GM19035 (cell line): ENCODE results near the gene APOL4.
"Not testable (repeated sequence)": the region's sequence is repeated elsewhere in the genome, so short reads cannot be mapped to it uniquely, and the experiment has no call there.

Source experiments
- ATAC-seq: cut with Tn5 transposase; IDR thresholded peaks from one replicate; pipeline ENCODE4 v1.9.1; 2021; ENCODE audit not compliant: unreplicated experiment

The APOL4 gene

DNA sequence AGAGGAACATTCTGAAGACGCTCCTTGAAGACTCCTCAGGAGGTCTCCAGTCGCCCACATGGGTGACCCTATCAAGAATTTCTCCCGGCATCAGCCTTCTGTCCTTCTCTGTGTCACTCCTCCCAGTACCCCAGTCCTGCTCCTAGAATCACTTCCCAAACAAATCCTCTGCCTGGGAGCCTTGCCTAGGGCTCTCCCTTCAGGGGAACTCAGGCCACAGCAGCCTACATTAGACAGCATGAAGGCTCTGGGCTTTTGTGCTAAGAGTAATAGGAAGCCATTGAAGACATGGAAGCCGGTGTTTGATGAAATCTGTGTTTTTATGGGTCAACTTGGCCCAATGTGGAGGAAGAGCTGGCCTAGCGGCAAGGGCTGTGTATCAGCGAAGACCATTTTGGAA lies 13.7 kb downstream of the APOL4 start:
- ATAC-seq = not testable (repeated sequence)

DNA sequence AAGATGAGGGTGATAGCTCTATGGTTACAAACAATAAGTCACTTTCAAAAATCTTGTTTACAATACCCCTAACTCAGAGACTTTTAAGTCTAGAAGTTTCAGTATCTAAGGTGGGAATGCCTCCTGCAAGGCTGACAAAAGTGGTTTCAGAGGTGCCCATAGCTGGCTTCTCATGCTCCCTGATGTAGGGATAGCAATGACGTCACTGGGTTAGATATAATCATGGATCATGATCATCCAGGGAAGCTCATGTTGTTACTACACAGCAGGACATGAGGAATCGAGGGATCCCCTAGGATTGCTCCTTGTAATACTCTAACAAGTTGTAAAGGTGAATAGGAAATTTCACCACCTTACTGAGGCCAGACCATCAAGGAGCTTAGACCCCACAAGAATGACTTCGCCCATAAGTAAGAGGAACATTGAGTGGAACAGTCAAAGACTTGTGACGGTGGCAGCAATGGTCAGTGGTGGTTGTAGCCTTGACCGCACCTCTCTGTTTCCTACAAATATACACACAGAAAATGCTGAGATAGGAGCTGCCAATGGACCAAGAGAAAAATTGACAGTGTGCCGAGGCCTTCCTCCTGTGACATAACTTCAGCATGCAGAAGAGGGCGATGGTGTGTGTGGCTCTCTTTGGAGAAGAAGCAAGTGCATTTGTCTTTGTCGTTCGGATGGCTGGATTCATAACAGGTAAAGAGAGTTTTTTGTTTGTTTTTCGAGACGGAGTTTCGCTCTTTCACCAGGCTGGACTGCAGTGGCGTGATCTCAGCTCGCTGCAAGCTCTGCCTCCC lies 15.6 kb downstream of the APOL4 start:
- ATAC-seq = no peak

DNA sequence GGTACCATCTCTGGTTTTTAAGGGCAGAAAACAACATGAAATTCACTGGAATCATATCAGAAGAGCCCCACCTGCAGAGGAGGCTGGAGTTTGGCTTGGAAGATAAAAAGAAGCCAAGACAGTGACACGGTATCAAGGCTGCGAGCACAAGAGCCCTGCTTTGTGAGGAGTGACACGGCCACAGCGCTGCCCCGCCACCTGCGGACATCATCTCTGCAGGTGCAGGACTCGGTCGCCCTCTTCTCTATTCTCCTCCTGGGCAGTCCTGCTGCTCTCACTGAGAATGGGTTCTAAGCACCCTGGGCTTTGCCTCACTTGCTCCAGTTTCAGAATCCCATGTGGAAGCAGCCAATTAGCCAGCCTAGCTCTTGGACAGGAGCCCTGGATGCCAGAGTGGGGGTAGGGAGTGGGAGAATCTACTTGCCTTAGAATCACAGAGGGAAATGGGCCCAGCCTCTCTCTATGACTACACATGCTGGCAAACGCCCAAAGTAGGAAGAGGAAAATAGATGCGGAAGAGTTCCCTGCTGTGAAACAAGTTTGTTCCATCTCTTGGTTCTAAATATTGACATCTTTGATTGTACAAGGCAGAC lies 17.1 kb downstream of the APOL4 start:
- ATAC-seq = no peak

DNA sequence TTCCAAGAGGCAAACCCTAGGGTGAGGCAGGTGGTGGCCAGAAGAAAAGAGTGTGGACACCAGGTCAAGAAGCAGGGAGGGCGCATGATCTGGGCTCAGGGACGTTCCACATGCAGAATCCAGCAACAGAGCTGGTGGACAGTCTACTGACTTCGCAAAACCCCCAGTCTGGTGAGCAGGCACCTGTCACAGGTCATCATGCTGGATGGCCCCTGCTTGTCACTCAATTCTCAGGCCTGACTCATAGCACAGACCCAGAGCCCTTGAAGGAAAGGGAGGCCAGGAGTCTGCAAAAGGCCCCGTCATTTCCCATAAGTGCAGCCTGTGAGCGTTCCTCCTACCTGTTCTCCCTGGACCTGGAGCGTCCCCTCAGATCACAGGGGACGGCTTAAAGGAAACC lies 18.2 kb downstream of the APOL4 start:
- ATAC-seq = no peak

DNA sequence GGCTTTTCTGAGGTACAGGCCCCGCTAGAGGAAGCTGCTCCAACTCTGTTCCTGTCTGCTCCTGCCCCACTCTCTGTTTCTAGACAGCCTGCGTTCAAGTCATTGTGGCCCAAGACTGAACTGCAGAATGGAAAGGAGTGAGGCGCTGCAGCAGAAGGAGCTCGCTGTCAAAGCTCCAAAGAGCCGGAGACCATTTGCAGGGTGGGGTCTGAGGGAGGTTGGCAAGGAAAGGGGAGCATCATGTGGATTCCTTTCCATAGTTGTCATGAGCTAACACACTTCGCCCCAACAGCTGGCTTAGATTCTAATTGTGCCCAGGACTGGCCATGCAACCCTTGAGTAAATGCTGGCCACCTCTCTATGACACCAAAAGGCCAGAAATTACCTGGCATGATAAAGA lies 18.8 kb downstream of the APOL4 start:
- ATAC-seq = no peak

DNA sequence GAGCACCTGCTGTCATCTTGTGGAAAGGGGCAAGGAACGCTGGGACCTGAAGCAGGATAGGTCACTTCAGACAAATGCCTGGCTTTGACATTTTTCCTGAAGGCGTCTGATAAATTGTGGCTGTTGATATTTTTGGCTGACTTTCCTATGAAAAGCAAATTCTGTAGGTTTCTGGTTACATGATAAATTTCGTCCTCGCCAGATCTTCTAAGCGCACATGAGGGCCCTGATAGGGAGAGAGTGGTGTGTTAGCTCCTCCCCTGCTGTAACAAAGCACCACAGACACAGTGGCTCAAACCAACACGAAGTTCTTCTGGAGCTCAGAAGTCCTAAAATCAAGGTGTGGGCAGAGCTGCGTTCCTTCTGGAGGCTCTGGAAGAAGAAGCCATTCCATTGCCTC lies 19.6 kb downstream of the APOL4 start:
- no peak for ATAC-seq

DNA sequence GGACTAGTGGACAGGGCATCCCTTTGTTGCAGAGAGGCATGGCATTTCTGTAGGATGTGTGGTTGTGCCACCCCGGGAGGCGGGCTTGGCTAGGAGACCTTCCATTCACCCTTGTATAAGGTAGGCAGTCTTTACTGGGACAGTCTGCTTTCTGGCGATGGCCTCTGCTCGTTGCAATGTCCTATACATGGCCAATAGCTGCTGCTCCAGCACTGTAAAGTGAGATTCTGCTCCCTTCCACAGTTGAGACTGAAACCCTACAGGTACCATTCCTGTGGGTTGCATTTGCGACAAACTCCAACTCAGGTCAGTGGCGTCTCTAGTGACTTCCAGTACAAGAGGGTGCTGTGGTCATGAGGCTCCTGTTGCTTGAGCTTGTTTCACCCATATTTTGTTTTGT lies 20.7 kb downstream of the APOL4 start:
- no peak for ATAC-seq

DNA sequence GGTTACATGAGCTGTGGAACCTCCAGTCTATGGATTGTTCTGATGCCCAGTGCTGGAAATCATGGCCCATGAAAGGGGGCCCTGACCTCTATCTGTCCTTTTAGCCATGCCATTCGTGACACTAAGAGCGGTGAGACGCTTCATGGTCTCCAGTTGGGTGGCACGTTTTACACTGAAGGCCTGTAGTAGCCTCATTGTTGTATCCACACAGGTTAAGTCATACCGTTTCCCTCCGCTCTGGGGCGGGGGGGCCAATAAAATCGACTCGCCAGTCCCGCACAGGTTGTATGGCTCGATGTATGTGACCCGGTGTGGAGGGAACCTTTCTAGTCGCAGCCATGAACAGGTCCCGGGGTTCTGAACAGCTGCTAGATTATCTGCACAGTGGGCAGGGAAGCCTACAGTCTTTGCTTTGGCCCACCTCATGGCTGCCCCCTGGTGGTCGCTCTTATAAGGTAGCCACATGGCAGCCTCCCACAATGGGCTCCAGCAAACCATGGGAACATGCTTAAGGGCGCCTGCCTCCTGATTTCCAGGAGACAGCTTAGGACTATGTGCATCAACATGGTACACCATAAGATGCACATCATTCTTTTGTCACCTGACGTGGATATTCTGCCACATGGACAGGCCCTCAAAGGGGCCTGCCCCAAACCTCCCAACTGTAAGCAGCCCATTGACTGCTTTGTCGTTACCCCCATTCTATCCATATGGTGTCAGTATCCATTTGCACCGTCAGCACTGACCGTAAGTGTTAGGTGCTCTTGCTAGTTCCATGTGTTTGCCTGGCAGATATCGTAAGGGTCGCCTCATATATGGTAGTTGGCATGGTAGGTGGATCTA lies 21.4 kb downstream of the APOL4 start:
- ATAC-seq = no peak

DNA sequence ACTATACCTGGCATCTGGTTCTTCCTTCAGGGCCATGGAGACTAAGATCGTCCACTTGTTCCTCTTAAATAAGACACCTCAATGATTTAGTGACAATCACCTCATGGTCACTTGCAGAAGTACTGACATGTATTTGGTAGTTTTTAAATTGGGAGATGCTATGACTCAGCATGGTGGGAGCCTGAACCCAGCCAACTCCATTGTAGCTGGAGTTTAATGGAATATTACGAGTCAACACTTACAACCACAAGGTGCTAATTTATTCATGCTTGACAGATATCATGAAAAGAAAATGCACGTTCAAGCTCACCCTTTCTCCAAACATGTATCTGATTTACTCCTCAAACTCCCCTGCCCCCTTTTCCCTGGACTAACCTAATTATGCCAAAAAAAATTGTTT lies 24.4 kb downstream of the APOL4 start:
- no peak for ATAC-seq

DNA sequence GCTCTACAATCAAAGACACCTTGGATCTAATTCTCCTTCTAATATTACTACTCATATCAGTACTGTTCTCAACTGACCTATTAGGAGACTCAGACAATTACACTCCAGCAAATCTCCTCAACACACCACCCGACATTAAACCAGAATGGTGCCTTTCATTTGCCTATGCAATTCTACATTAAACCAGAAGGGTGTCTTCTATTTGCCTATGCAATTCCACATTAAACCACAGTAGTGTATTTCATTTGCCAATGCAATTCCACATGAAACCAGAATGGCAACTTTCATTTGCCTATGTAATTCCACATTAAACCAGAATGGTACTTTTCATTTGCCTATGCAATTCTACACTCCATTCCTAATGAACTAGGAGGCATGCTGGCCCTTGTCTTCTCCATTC lies 25.7 kb downstream of the APOL4 start:
- no peak for ATAC-seq

DNA sequence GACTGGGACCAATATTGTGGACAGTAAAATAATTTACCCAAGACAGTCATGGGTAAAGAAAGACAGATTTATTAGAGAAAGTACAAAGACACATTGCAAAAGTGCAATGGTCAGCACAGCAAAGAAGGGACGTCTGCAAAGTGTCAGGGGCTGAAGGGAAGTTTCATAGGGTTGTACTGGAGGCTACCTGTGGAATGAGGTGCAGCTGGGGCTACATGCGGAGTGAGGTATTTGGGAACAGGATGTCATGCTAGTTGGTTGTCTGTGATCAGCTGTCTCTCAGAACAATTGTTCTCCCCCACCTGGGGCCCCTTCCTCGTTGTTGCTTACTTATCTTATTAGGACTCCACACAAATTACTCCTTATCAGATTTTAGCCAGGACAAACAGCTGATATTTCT lies 29.7 kb downstream of the APOL4 start:
- no peak for ATAC-seq

DNA sequence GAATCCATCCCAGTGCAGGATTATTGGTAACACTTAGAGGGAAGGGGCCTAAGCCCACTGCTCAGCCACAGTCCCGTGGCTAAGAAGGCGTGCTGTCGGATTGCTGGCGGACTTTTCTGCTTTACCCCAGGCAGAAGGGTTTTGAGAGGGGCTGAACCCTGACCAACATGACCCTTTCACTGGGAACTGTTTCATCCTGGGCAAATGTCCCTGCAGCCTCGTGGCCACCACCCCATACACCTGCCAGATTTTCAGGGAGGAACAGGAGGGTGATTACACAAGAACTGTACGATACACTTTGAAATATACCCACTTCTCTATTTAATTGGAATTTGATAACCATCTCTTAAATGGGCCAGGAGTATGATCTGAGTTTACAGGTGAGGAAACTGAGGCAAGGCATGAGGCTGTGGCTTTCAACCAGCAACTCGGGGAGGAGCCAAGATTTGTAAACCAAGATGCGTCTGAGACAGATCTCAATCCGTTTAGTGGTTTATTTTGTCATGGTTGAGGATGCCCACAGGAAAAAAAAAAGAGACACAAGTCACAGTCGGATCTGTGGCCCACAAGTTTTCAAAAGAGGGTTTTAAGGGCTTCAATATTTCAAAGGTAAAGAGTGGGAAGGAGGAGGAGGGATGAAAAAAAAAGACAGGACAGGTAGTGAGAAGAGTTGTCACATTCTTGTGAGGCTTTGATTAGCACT lies 34.9 kb downstream of the APOL4 start:
- no peak for ATAC-seq

DNA sequence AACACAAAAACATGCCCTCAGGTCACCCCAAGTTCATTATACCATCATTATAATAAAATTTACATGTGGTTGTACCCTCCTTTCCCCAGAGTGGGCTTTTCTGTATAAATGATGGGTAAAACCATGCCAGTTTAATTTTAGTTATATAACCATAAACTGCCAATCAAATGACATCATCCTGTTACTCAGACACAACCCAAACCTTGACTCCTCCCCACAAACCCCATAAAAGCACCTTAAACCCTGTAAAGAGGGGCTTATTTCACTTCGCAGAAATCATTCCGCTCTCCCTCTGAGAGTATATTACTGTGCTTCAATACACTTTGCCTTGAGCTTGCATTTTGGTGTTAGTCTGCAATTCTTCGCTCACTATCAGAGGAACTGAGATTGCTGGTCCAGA lies 35.5 kb downstream of the APOL4 start:
- ATAC-seq = no peak

DNA sequence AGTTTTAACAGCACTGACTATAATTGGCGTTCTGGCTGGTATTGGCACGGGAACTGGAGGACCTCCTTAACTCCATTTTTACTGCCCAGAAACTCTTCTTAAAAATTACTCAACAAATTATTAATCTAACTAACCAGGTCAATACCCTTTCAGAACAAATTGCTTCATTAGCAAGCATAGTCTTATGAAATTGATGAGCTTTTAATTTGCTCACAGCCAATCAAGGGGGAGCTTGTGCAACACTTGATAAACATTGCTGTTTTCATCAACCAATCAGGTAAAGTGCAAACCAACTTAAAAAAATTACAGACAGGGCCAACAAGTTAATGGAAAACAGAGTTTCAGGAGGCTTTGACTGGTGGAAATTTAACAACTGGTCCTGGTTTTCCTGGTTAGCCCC lies 36.5 kb downstream of the APOL4 start:
- ATAC-seq = no peak

DNA sequence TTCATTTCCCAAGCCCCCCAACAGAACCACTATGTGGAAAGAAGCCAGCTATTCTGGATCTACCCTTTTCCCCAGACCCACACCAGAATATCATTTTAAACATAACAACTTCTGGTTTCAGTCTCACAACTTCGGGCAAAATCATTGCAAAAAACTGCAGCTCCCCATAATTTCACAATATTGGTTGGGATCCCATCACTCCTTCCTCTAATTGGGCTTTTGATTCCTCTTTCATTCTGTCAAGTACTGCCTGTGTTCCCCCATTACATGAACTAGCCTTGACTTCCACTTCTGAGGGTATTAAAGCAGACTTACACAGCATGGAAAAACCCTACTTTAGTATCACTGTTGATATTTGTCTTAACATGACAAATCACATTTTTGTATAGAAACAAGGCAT lies 37.0 kb downstream of the APOL4 start:
- ATAC-seq = no peak

DNA sequence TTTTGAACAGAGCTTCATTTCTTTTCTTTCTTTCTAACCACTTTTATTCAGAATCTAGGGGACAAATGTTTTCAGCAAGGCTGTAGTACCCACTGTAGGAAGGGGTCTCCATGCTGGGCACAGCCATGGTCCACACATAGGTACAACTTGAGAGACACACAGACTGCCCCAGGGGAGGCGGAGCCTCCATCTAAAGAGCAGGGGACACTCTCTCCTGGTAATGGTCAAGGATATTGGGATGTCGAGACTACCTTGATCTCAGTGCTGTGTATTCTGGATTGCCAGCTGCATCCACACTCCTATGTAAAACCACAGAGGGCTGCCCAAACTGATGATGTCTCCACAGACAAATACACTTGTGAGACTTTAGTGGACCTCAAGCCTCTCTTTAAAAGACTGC lies 38.1 kb downstream of the APOL4 start:
- no peak for ATAC-seq

DNA sequence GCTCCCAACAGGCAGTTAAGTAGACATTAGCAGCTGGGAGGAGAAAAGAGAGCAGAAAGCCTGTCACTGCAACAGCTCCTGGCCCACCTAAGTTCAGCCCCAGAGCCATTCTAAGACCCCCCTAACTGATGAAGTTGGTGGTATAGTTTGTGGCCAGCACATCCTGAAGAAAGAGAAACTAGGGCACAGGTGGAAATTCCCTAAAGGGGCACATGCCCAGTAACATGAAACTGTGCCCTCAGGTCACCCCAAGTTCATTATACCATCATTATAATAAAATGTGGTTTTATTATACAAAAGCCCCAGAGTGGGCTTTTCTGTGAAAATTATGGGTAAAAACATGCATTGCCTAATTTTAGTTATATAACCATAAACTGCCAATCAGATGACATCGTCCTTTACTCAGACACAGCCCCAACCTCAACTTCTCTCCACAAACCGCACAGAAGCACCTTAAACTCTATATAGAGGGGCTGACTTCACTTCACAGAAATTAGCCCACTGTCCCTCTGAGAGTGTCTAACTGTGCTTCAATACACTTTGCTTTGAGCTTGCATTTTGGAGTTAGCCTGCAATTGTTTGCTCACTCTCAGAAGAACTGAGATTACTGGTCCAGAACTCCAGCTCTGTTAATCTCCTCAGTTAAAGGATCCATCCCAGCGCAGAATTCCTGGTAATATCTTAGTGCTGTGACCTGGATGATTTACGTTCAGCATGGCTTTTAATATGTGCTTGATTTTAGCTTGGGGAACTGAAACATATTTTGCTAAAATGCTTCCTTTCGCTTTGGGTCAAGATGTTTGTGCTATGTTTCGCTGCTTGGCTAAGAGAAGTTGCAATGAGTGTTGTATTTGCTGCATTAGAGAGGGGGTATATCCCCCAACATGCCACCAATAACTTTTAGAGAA lies 39.2 kb downstream of the APOL4 start:
- ATAC-seq = no peak

DNA sequence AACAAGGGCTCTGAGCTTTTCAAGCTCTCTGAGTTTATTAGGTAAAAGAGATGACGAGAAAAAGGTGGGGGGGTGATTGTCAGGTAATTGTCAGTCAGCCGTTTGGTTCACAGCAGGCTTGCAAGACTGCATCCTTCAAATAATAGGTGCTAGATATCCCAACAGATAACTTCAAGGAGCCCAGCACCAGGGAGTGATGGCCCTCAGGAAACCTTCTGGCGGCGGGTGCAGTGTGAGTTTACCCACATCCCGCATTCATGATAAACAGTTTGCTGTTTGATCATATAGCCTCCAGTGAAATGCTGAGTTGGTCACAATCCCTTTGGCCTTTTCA lies 39.8 kb downstream of the APOL4 start:
- ATAC-seq = not testable (repeated sequence)

DNA sequence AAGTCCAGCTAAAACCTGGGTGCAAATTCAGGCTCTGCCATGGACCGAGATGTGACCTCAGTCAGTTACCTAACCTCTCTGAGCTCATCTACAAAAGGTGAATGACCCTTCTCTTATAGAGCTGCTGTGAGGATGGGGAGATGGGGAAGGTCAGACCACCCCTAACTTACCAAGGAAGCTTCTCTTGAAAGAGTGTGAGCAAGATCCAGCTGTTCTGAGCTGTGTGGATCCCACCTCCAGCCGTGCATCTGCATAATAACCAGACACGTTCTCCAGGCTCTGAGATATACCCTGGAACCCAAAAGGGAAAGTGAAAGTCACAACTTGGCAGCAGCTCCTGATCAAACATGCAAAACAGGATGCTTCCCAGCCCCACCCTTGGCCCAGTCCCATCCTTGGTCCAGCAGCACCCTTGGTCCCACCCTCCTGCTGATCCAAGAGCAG lies 41.1 kb downstream of the APOL4 start, which contains the start of gene APOL3:
Gene APOL3 (minus strand): TSS at position 257 of the 444 bp plus-strand sequence. CDS start 11,700 bp downstream, outside the sequence.
- no peak for ATAC-seq
